Brain microvascular endothelial cell (primary cell): ENCODE measurements around the gene TFCP2L1.

ENCODE experiments used
- DNase-seq: peaks from one replicate; pipeline ENCODE4 v3.0.0-alpha.2; 2020
- H3K27ac ChIP-seq: fragments of 250-450 bp; sonication (Bioruptor Pico); 2 replicates; pipeline ENCODE4 v1.5.1; 2020; ENCODE audit warnings: mild to moderate bottlenecking, moderate library complexity
- H3K27me3 ChIP-seq: fragments of 250-450 bp; sonication (Bioruptor Pico); replicated peaks from 2 replicates; pipeline ENCODE4 v1.5.1; 2020; ENCODE audit warnings: mild to moderate bottlenecking
- H3K36me3 ChIP-seq: fragments of 250-450 bp; sonication (Bioruptor Pico); replicated peaks from 2 replicates; pipeline ENCODE4 v1.5.1; 2020; ENCODE audit warnings: mild to moderate bottlenecking
- H3K4me3 ChIP-seq: 2 replicates; pipeline ENCODE4 v1.5.1; 2011; ENCODE audit warnings: low read depth, mild to moderate bottlenecking, control low read depth, low read length, moderate library complexity
- in situ Hi-C: cut with HindIII; loops from 2 replicates; pipeline ENCODE4 v1.10.0; 2017; ENCODE audit warnings: low sequenced_read_pairs, low pct_ligation_motif_present
- TF ChIP-seq, protein P1 (sequence below): IDR thresholded peaks from 2 replicates; pipeline ENCODE4 v1.5.1; 2011; ENCODE audit warnings: low read depth, mild to moderate bottlenecking, moderate library complexity, low read length, control low read depth, inconsistent platforms; ENCODE audit errors: missing control alignments

The TFCP2L1 gene

GRCh38 chr2:121200419-121201315 lies 84.3 kb downstream of the TFCP2L1 start:
- H3K27ac ChIP-seq: no peak overlapping the region
- DNase-seq: no peak
- H3K27me3 ChIP-seq: no peaks in the 10 kb centered on the region
- TF ChIP-seq, protein P1, sequence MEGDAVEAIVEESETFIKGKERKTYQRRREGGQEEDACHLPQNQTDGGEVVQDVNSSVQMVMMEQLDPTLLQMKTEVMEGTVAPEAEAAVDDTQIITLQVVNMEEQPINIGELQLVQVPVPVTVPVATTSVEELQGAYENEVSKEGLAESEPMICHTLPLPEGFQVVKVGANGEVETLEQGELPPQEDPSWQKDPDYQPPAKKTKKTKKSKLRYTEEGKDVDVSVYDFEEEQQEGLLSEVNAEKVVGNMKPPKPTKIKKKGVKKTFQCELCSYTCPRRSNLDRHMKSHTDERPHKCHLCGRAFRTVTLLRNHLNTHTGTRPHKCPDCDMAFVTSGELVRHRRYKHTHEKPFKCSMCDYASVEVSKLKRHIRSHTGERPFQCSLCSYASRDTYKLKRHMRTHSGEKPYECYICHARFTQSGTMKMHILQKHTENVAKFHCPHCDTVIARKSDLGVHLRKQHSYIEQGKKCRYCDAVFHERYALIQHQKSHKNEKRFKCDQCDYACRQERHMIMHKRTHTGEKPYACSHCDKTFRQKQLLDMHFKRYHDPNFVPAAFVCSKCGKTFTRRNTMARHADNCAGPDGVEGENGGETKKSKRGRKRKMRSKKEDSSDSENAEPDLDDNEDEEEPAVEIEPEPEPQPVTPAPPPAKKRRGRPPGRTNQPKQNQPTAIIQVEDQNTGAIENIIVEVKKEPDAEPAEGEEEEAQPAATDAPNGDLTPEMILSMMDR: no peak
- in situ Hi-C loops: no loop called here
- no peak overlapping the region for H3K4me3 ChIP-seq
- no peaks in the 10 kb centered on the region for H3K36me3 ChIP-seq

DNA sequence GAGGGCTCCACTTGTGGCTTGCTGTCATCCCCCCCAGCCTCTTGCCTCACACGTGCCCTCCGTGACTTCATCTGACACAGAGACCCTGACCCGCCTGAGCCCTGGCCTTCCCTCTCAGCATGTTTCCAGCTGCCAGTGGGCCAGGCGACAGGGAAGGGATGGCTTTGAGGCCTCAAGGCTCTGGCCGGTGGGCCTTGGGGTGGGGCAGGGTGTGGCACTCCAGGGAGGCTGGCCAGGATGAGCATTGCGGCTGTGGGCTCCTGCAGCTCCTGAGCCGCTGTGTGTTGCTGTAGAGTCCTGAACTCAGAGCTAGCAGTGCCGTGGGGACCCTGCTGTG lies 85.0 kb downstream of the TFCP2L1 start:
- in situ Hi-C loops: no loop called here
- Histone ChIP-seq H3K27ac (no peak overlapping the region), H3K36me3 (no peaks in the 10 kb centered on the region), H3K27me3 (no peaks in the 10 kb centered on the region), H3K4me3 (no peak overlapping the region)
- TF ChIP-seq, protein P1: no peak
- no peak for DNase-seq

- no peak for DNase-seq
- no peak overlapping the region for H3K4me3 ChIP-seq
- no peaks in the 10 kb centered on the region for H3K27me3 ChIP-seq
- no peaks in the 10 kb centered on the region for H3K36me3 ChIP-seq
- TF ChIP-seq, protein P1: no peak
- H3K27ac ChIP-seq: no peak overlapping the region
- in situ Hi-C loops: no loop called here
These were observed 85.6 kb downstream of the TFCP2L1 start for GRCh38 chr2:121199281-121200010.

GRCh38 chr2:121197369-121198091 lies 87.5 kb downstream of the TFCP2L1 start:
- no peak overlapping the region for H3K4me3 ChIP-seq

DNA sequence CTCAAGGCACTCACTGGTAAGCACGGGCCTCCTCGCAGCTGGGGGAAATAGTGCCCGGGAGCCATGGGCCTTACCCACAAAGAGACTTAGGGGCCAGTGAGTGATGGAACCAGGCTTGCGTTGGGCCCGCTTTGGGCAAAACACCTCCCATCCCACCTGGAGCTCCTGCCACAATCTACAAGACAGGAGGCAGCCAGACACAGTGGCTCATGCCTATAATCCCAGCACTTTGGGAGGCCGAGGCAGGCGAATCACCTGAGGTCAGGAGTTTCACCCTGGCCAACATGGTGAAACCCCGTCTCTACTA lies 88.2 kb downstream of the TFCP2L1 start:
- TF ChIP-seq, protein P1: no peak
- Histone ChIP-seq H3K4me3 (no peak overlapping the region), H3K27ac (no peak overlapping the region), H3K27me3 (no peaks in the 10 kb centered on the region), H3K36me3 (no peaks in the 10 kb centered on the region)
- no peak for DNase-seq
- in situ Hi-C loops: no loop called here

More at GRCh38 chr2:121197369-121198091, 87.5 kb downstream of the TFCP2L1 start:
- in situ Hi-C loops: no loop called here
- DNase-seq: peak; percentile 72
- H3K27ac ChIP-seq: no peak overlapping the region
- H3K36me3 ChIP-seq: no peaks in the 10 kb centered on the region
- no peaks in the 10 kb centered on the region for H3K27me3 ChIP-seq
- TF ChIP-seq, protein P1: no peak
